K562 (cell line): ENCODE data around the gene MBD6. TPM values are rescaled to one million over a fixed set of nuclear protein-coding genes. Genes with fewer than 3 reads are reported as not detected.
A peak's percentile ranks its signal among the peaks of the same experiment; 100 is the strongest.

ENCODE experiments used
- ATAC-seq: fragments of 200-7000 bp; cut with Tn5 transposase; 3 replicates; pipeline ENCODE4 v1.9.1; 2020; ENCODE audit warnings: moderate library complexity
- BruUV-seq: library from RNA; stranded (reverse); fragments of 400-500 nt; replicated peaks from 2 replicates; lab custom pipeline; 2021; lab: Mats Ljungman, UMichigan
- CTCF ChIA-PET: fragments of 300-600 bp; formaldehyde crosslinking; extraction: SDS; loops from one replicate; lab custom pipeline; 2021; ENCODE audit warnings: low intra/inter-chr PET ratio; lab: Yijun Ruan, JAX
- POLR2A ChIA-PET: fragments of 300-600, 350-650 bp; sonication (Branson Sonifier 250); formaldehyde crosslinking; extraction: SDS; loops from one replicate; lab custom pipeline; 2021; ENCODE audit warnings: antibody characterized with exemption, inconsistent platforms; lab: Yijun Ruan, JAX
- DNase-seq, 4 experiments: peaks; one replicate each; pipeline versions ENCODE4 v3.0.0 to v3.0.0-alpha.2; 2011 to 2018; ENCODE audit warnings: low spot score in 3 of 4, mixed read lengths in 3 of 4; ENCODE audit errors: extremely low read depth in 1 of 4
- FAIRE-seq: peaks from 2 replicates; lab custom pipeline; 2011; peaks lifted over from hg19 to GRCh38; lab: Jason Lieb, UNC
- H2AFZ ChIP-seq: 2 replicates; pipeline ENCODE4 v1.6.0; 2011; ENCODE audit warnings: low read depth, low read length, control low read depth, inconsistent platforms
- H3K27ac ChIP-seq: fragments of 200-600 bp; 3 replicates; pipeline ENCODE4 v1.8.0; 2011; ENCODE audit warnings: low read depth, mild to moderate bottlenecking, control low read depth, inconsistent platforms, low read length, moderate library complexity, mixed read lengths; ENCODE audit errors: extremely low read depth
- H3K27me3 ChIP-seq, 2 experiments: fragments of 300-600 bp in 1 of 2; 2 replicates in 1 of 2; 3 replicates in 1 of 2; pipeline versions ENCODE4 v1.6.0 to v1.8.0; 2011; ENCODE audit warnings: inconsistent platforms in 2 of 2, low read length in 2 of 2, mild to moderate bottlenecking in 1 of 2, mixed read lengths in 1 of 2, moderate library complexity in 1 of 2; ENCODE audit not compliant: control insufficient read depth in 2 of 2, insufficient read depth in 2 of 2
- H3K36me3 ChIP-seq: fragments of 300-600 bp; 3 replicates; pipeline ENCODE4 v1.8.0; 2011; ENCODE audit warnings: mild to moderate bottlenecking, low read length, inconsistent platforms; ENCODE audit not compliant: control insufficient read depth, insufficient read depth
- H3K4me1 ChIP-seq, 2 experiments: fragments of 200-600 bp in 1 of 2; replicated peaks in 1 of 2; 2 replicates in 1 of 2; 3 replicates in 1 of 2; pipeline versions ENCODE4 v1.5.1 to v1.8.0; 2011; ENCODE audit warnings: inconsistent platforms in 2 of 2, low read length in 2 of 2, mild to moderate bottlenecking in 1 of 2, mixed read lengths in 1 of 2, moderate library complexity in 1 of 2; ENCODE audit not compliant: control insufficient read depth in 2 of 2, insufficient read depth in 2 of 2
- H3K4me2 ChIP-seq: 2 replicates; pipeline ENCODE4 v1.6.1; 2011; ENCODE audit warnings: low read length, control low read depth, inconsistent platforms, mixed read lengths; ENCODE audit not compliant: insufficient read depth
- H3K4me3 ChIP-seq: fragments of 200-600 bp; sonication (generic), shearing (Covaris generic); 2 replicates; pipeline ENCODE4 v1.5.1; 2016; ENCODE audit warnings: control low read depth, inconsistent platforms
- H3K79me2 ChIP-seq: fragments of 200-600 bp; 3 replicates; pipeline ENCODE4 v1.8.0; 2011; ENCODE audit warnings: low read length, inconsistent platforms; ENCODE audit not compliant: control insufficient read depth, insufficient read depth
- H3K9ac ChIP-seq, 2 experiments: 2 replicates each; pipeline versions ENCODE4 v1.6.0 to v1.6.1; 2011; ENCODE audit warnings: low read depth in 2 of 2, low read length in 2 of 2, control low read depth in 1 of 2, inconsistent platforms in 1 of 2, mild to moderate bottlenecking in 1 of 2, mixed read lengths in 1 of 2; ENCODE audit not compliant: insufficient read depth in 1 of 2
- H3K9me1 ChIP-seq: one replicate; pipeline ENCODE4 v1.6.0; 2011; ENCODE audit warnings: inconsistent platforms, mild to moderate bottlenecking, low read length, moderate library complexity; ENCODE audit not compliant: control insufficient read depth, insufficient read depth
- H3K9me3 ChIP-seq: replicated peaks from 2 replicates; pipeline ENCODE4 v1.5.1; 2011; ENCODE audit warnings: low read depth, low read length, inconsistent platforms; ENCODE audit not compliant: control insufficient read depth, insufficient read depth
- H4K20me1 ChIP-seq: replicated peaks from 2 replicates; pipeline ENCODE4 v1.6.1; 2011; ENCODE audit warnings: low read length, inconsistent platforms, mixed read lengths; ENCODE audit not compliant: control insufficient read depth, insufficient read depth
- CC2D1A ChIP-seq: fragments of 450-650 bp; IDR thresholded peaks from 2 replicates; pipeline ENCODE4 v1.6.1; 2017; ENCODE audit warnings: mild to moderate bottlenecking
- ELF4 ChIP-seq: fragments of 450-650 bp; formaldehyde crosslinking; IDR thresholded peaks from 2 replicates; pipeline ENCODE4 v1.4.0; 2022; ENCODE audit warnings: missing genetic modification characterization
- KLF13 ChIP-seq: fragments of 450-650 bp; IDR thresholded peaks from 2 replicates; pipeline ENCODE4 v1.6.1; 2016; ENCODE audit warnings: missing genetic modification characterization, low read depth, mild to moderate bottlenecking, missing compliant biosample characterization, moderate library complexity, borderline replicate concordance
- NELFE ChIP-seq: IDR thresholded peaks from 2 replicates; pipeline ENCODE4 v1.6.1; 2011; ENCODE audit warnings: mild to moderate bottlenecking; ENCODE audit not compliant: insufficient read depth, insufficient read length
- XRCC5 ChIP-seq: fragments of 200-400 bp; formaldehyde crosslinking; IDR thresholded peaks from 2 replicates; pipeline ENCODE4 v1.6.1; 2017; ENCODE audit warnings: low read depth, mild to moderate bottlenecking, low read length
- ZEB2 ChIP-seq: fragments of 450-650 bp; IDR thresholded peaks from 2 replicates; pipeline ENCODE4 v1.6.1; 2016
- ZFX ChIP-seq: sonication (generic); formaldehyde crosslinking; IDR thresholded peaks from 2 replicates; pipeline ENCODE4 v1.8.0; 2022; ENCODE audit warnings: mild to moderate bottlenecking, missing genetic modification reagents, moderate library complexity
- WGBS: fragments of 100-300 bp; shearing (Covaris generic); methylation state at CpG from one replicate; pipeline ENCODE4 v1.1.6; 2016; ENCODE audit warnings: low coverage, mixed read lengths; ENCODE audit not compliant: insufficient coverage; ENCODE audit errors: missing lambda C conversion rate; 5-methylcytosine and 5-hydroxymethylcytosine counted together
- in situ Hi-C: fragments of 300-500 bp; cut with MboI; formaldehyde crosslinking; loops from 4 replicates; pipeline ENCODE4 v1.15.0; 2018; ENCODE audit warnings: inconsistent platforms, mixed read lengths
- intact Hi-C: fragments of 100-400 bp; cut with micrococcal nuclease; formaldehyde crosslinking; loops from 2 replicates; pipeline ENCODE4 v1.14.2; 2022
- polyA plus RNA-seq, 8 experiments: library from polyadenylated mRNA; depleted of rRNA in 4 of 8; stranded (reverse) in 5 of 8; unstranded in 3 of 8; fragments of >200 nt; fragmentation: Nextera tagmentation in 2 of 8; fragmentation: Illumina TruSeq in 1 of 8; extraction: Ambion mirVana in 2 of 8; extraction: Trizol in 1 of 8; gene quantifications; 2 replicates each; pipeline versions ENCODE4 v1.2.1 to v1.2.3, GENCODE V29; 2011 to 2014; ENCODE audit warnings: inconsistent platforms in 1 of 8, missing spikeins in 1 of 8
- total RNA-seq, 7 experiments: library from RNA; depleted of rRNA in 6 of 7; stranded (reverse); fragments of >200 nt in 6 of 7; fragmentation: Illumina TruSeq in 2 of 7; extraction: Trizol in 2 of 7; gene quantifications; 2 replicates each; pipeline versions ENCODE4 v1.2.1 to v1.2.3, GENCODE V29; 2011 to 2021; ENCODE audit warnings: low replicate concordance in 1 of 7
- TF ChIP-seq, protein P1 (sequence below): sonication (generic); formaldehyde crosslinking; IDR thresholded peaks from 2 replicates; pipeline ENCODE4 v1.8.1; 2023; ENCODE audit warnings: mild to moderate bottlenecking, missing genetic modification reagents
- TF ChIP-seq, protein P2 (sequence below): fragments of 450-650 bp; IDR thresholded peaks from 2 replicates; pipeline ENCODE4 v1.6.1; 2016; ENCODE audit warnings: borderline replicate concordance
- TF ChIP-seq, protein P3 (sequence below), 2 experiments: fragments of 200-800 bp in 1 of 2; sonication (Bioruptor generic) in 1 of 2; sonication (generic) in 1 of 2; formaldehyde crosslinking in 1 of 2; IDR thresholded peaks in 1 of 2; conservative IDR thresholded peaks in 1 of 2; 2 replicates each; pipeline versions ENCODE4 v1.5.0 to v1.6.1; 2016 to 2020; ENCODE audit warnings: missing compliant biosample characterization in 1 of 2, missing genetic modification characterization in 1 of 2, missing genetic modification reagents in 1 of 2
- TF ChIP-seq, protein P4 (sequence below): fragments of 250-450 bp; sonication (Bioruptor Pico); IDR thresholded peaks from 2 replicates; pipeline ENCODE4 v1.8.0; 2022; ENCODE audit warnings: moderate library complexity, mild to moderate bottlenecking, inconsistent platforms
- TF ChIP-seq, protein P5 (sequence below): sonication (generic); formaldehyde crosslinking; IDR thresholded peaks from 2 replicates; pipeline ENCODE4 v1.8.1; 2022; ENCODE audit warnings: missing genetic modification reagents

The MBD6 gene
- total and polyA plus RNA-seq, 9 of the 15 experiments (the other 6 are each of a cell fraction or from before 2014, with no cell fraction given), result 2.0 to 54.8 (median 3.8) TPM

DNA sequence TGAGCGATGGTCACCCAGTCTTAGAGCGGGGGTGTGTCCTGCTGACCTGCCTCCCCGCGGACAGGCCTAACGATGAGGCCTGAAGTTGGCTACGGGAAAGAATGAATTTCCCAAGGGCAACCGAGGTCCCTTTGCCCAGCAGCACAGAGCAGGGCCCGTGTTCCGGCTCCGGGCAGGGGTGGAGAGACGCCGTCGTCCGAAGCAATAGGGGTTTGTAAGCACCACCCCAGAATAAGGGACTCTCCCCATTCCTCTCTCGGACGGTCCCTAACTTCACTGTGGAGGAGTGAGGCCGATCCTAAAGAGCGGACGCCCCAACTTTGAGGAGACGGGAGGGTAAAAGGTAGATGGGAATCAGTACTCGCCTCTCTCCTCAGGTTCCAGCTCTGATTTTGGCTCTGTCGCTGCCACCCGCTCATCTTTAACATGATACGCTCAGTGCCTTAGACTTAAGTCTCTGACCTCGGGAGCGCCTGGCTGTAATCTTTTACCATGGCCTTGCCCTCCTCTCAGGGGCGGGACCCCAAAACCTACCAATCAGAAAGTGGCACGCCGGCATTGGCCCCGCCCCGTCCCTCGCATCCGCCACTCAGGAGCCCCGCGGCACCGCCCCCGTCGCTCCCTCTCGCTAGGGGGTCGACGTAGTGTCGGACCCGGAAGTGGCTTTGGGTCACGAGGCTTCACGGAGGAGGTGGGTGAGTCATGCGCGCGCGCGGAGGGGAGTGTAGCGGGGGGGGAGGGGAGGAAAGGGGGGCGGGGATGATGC, 2.4 kb upstream of the MBD6 start, which contains the start of gene DDIT3:
Gene DDIT3 (minus strand): TSS at position 462 of the 766 bp plus-strand sequence. CDS start 3,108 bp downstream, outside the sequence.
- peak; percentile 94 to 99 (median 96) for DNase-seq
- H3K9me1 ChIP-seq, result peaks cover 7% of the 10 kb centered on the region
- in situ Hi-C loops, result no loop called here
- peaks cover 63% of the 10 kb centered on the region for H3K36me3 ChIP-seq
- TSS peak; percentile 63 for BruUV-seq
- H3K27me3 ChIP-seq, result no peaks in the 10 kb centered on the region
- peak within 1 kb of the TSS; percentile 99 for H3K27ac ChIP-seq
- CTCF ChIA-PET, result no interaction called here
- peaks cover 61% of the 10 kb centered on the region for H3K79me2 ChIP-seq
- POLR2A ChIA-PET, result interaction anchor here (0.6 to 10.1 kb wide), 52 partner anchors 9 to 913 kb away, joined by 3 to 184 read pairs (median 4); partner anchors contain the start of genes ARHGEF25, B4GALNT1, CDK4 and DCTN2
- intact Hi-C loops, result loop anchor here (1.0 to 5.0 kb wide), 6 partner anchors 19 to 217 kb away; partner anchors contain the start of genes AGAP2, GLI1 and MARS1
- H2AFZ ChIP-seq, result peak within 1 kb of the TSS; percentile 93; the same call in 1 of the 2 replicates
- H4K20me1 ChIP-seq, result peaks cover 45% of the 10 kb centered on the region
- ATAC-seq, result peak; percentile 67
- peaks cover 34 to 48% of the 10 kb centered on the region in 2 experiments for H3K4me1 ChIP-seq
- FAIRE-seq, result peak; percentile 93
- H3K4me3 ChIP-seq, result peak within 1 kb of the TSS; percentile 86
- peak within 1 kb of the TSS; percentile 99 for H3K4me2 ChIP-seq
- H3K9me3 ChIP-seq, result no peaks in the 10 kb centered on the region
- under 1% methylated on average over 42 of the region's 52 CpGs for WGBS
- H3K9ac ChIP-seq, result peak within 1 kb of the TSS; percentile 94 to 100
- TF ChIP-seq, protein P1, sequence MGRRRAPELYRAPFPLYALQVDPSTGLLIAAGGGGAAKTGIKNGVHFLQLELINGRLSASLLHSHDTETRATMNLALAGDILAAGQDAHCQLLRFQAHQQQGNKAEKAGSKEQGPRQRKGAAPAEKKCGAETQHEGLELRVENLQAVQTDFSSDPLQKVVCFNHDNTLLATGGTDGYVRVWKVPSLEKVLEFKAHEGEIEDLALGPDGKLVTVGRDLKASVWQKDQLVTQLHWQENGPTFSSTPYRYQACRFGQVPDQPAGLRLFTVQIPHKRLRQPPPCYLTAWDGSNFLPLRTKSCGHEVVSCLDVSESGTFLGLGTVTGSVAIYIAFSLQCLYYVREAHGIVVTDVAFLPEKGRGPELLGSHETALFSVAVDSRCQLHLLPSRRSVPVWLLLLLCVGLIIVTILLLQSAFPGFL, result peak; percentile 54; the same call in 1 of the 2 replicates
- TF ChIP-seq, protein P2, sequence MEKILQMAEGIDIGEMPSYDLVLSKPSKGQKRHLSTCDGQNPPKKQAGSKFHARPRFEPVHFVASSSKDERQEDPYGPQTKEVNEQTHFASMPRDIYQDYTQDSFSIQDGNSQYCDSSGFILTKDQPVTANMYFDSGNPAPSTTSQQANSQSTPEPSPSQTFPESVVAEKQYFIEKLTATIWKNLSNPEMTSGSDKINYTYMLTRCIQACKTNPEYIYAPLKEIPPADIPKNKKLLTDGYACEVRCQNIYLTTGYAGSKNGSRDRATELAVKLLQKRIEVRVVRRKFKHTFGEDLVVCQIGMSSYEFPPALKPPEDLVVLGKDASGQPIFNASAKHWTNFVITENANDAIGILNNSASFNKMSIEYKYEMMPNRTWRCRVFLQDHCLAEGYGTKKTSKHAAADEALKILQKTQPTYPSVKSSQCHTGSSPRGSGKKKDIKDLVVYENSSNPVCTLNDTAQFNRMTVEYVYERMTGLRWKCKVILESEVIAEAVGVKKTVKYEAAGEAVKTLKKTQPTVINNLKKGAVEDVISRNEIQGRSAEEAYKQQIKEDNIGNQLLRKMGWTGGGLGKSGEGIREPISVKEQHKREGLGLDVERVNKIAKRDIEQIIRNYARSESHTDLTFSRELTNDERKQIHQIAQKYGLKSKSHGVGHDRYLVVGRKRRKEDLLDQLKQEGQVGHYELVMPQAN, result peak; percentile 89
- TF ChIP-seq ELF4, result no peak
- TF ChIP-seq, protein P3, sequence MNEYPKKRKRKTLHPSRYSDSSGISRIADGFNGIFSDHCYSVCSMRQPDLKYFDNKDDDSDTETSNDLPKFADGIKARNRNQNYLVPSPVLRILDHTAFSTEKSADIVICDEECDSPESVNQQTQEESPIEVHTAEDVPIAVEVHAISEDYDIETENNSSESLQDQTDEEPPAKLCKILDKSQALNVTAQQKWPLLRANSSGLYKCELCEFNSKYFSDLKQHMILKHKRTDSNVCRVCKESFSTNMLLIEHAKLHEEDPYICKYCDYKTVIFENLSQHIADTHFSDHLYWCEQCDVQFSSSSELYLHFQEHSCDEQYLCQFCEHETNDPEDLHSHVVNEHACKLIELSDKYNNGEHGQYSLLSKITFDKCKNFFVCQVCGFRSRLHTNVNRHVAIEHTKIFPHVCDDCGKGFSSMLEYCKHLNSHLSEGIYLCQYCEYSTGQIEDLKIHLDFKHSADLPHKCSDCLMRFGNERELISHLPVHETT (CRISPR knock-in tag; conservative IDR thresholded peaks at IDR 0.05 in 1 of 2, IDR thresholded peaks at IDR 0.05 in 1 of 2), result peak in 1 of 2 experiments; percentile 96; a peak in 2 of 4 replicates
- TF ChIP-seq NELFE, result peak; percentile 63
- TF ChIP-seq, protein P4, sequence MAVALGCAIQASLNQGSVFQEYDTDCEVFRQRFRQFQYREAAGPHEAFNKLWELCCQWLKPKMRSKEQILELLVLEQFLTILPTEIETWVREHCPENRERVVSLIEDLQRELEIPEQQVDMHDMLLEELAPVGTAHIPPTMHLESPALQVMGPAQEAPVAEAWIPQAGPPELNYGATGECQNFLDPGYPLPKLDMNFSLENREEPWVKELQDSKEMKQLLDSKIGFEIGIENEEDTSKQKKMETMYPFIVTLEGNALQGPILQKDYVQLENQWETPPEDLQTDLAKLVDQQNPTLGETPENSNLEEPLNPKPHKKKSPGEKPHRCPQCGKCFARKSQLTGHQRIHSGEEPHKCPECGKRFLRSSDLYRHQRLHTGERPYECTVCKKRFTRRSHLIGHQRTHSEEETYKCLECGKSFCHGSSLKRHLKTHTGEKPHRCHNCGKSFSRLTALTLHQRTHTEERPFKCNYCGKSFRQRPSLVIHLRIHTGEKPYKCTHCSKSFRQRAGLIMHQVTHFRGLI (CRISPR knock-in tag), result no peak
- peak; percentile 85 for TF ChIP-seq ZFX (CRISPR knock-in tag)
- TF ChIP-seq, protein P5, sequence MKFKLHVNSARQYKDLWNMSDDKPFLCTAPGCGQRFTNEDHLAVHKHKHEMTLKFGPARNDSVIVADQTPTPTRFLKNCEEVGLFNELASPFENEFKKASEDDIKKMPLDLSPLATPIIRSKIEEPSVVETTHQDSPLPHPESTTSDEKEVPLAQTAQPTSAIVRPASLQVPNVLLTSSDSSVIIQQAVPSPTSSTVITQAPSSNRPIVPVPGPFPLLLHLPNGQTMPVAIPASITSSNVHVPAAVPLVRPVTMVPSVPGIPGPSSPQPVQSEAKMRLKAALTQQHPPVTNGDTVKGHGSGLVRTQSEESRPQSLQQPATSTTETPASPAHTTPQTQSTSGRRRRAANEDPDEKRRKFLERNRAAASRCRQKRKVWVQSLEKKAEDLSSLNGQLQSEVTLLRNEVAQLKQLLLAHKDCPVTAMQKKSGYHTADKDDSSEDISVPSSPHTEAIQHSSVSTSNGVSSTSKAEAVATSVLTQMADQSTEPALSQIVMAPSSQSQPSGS, result no peak
- TF ChIP-seq CC2D1A, result no peak
- TF ChIP-seq XRCC5, result no peak
- peak; percentile 72 for TF ChIP-seq KLF13 (tag)
- TF ChIP-seq ZEB2, result no peak; the same call in 1 of the 2 replicates
